DOHH2 (cell line): ENCODE measurements around the gene ASIC5.

Source experiments
- EZH2phosphoT487 ChIP-seq: fragments of 200-600 bp; sonication (generic); IDR thresholded peaks from 2 replicates; pipeline ENCODE4 v1.6.1; 2017; ENCODE audit warnings: borderline replicate concordance, mild to moderate bottlenecking, antibody characterized with exemption, low read length, moderate library complexity, mixed read lengths
- TF ChIP-seq, protein P1 (sequence below): fragments of 200-600 bp; sonication (generic); IDR thresholded peaks from one replicate; pipeline ENCODE4 v1.5.1; 2014; ENCODE audit warnings: antibody characterized with exemption, mild to moderate bottlenecking, low read depth, low read length; ENCODE audit not compliant: poor library complexity, severe bottlenecking

DNA sequence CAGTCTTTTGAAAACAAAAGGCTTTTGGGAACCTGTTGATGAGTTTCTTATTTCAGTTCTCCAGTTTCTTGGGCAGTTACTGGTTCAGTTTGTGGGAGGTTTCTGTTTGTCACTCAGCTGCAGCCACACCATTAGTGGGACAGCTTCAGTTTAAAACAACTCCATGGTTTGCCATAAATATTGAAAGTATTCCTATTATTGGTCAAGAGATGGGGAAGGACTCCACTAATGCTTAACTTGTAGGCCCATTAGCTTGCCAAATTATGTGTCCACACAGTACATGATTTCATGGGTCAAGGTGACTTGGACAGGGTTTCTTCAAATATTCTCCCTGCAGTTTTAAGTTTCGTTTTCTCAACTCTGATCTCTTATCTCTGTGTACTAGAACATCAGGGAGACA lies 15.5 kb upstream of the ASIC5 start:
- TF ChIP-seq, protein P1, sequence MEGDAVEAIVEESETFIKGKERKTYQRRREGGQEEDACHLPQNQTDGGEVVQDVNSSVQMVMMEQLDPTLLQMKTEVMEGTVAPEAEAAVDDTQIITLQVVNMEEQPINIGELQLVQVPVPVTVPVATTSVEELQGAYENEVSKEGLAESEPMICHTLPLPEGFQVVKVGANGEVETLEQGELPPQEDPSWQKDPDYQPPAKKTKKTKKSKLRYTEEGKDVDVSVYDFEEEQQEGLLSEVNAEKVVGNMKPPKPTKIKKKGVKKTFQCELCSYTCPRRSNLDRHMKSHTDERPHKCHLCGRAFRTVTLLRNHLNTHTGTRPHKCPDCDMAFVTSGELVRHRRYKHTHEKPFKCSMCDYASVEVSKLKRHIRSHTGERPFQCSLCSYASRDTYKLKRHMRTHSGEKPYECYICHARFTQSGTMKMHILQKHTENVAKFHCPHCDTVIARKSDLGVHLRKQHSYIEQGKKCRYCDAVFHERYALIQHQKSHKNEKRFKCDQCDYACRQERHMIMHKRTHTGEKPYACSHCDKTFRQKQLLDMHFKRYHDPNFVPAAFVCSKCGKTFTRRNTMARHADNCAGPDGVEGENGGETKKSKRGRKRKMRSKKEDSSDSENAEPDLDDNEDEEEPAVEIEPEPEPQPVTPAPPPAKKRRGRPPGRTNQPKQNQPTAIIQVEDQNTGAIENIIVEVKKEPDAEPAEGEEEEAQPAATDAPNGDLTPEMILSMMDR = no peak
- TF ChIP-seq EZH2phosphoT487 = no peak
